Measurements from ENCODE around the gene ATF2.

DNA sequence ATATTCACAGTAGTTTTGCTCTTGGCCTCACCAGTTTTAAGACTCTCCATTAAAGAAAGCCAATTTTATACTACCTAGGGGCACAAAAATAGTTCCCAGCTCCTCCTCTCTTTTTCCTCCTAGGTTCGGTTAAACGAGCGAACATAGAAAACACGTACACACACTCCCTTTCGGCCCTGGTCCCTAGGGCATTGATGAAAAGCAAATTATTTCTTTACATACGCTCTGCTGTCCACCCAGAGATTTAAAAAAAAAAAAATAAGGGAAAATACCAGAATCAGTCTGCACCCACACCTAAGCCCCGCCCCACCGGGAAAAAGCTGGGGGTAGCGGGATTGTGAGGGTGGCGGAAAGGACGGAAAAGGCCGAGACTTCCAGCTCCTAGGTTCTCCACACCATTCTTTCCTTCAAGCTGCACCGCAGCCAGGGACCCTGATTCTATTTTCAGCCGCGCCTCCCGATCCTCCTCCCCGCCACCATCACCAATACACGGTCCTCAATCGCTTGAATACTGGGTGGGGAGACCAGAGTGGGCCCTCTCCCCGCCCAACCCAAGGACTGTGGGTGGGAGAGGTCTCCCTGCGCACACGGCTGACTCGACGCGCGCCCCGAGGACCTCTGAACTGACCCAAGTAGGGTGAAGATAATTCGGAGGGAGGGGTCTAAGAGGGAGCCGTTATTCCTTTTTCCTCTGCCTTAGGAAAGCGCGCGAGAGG, 769 bp downstream of the ATF2 start:
- TF ChIP-seq SIN3A (conservative IDR thresholded peaks at IDR 0.05 in 1 of 2, IDR thresholded peaks at IDR 0.05 in 1 of 2; ENCODE audit: low read depth in 1 of 2, low read length in 2 of 2) (no peak), TAF1 (IDR thresholded peaks at IDR 0.05; ENCODE audit: low read depth, low read length) (no peak), RFX5 (IDR thresholded peaks at IDR 0.05; ENCODE audit: borderline replicate concordance, low read depth, low read length) (no peak), EZH2 (IDR thresholded peaks at IDR 0.05; ENCODE audit: low read depth, low read length, severe bottlenecking) (no peak), POLR2AphosphoS5 (IDR thresholded peaks at IDR 0.05; ENCODE audit: low read depth, low read length) (no peak), GTF2F1 (IDR thresholded peaks at IDR 0.05; ENCODE audit: borderline replicate concordance, low read depth, low read length) (no peak), EGR1 (IDR thresholded peaks at IDR 0.05; ENCODE audit: borderline replicate concordance, low read depth, low read length) (no peak), JUND (IDR thresholded peaks at IDR 0.05; ENCODE audit: low read length) (no peak), RAD21 (IDR thresholded peaks at IDR 0.05 in 1 of 2, conservative IDR thresholded peaks at IDR 0.05 in 1 of 2; ENCODE audit: low read depth in 2 of 2, low read length in 2 of 2) (no peak), POLR2A (IDR thresholded peaks at IDR 0.05; ENCODE audit: control extremely low read depth in 1 of 2, low read depth in 2 of 2, low read length in 2 of 2) (peak; percentile 65 to 69; a peak in 2 of 3 replicates), SUZ12 (IDR thresholded peaks at IDR 0.05; ENCODE audit: low read length) (no peak)
- TF ChIP-seq, protein P1, sequence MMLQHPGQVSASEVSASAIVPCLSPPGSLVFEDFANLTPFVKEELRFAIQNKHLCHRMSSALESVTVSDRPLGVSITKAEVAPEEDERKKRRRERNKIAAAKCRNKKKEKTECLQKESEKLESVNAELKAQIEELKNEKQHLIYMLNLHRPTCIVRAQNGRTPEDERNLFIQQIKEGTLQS (IDR thresholded peaks at IDR 0.05; ENCODE audit: insufficient read depth, low read depth, low read length), result no peak
